GM21367 (cell line): ENCODE results near the gene KLHL29.

Experiments
- ATAC-seq: cut with Tn5 transposase; IDR thresholded peaks from one replicate; pipeline ENCODE4 v1.9.1; 2021; ENCODE audit not compliant: unreplicated experiment

Gene KLHL29

GRCh38 chr2:23393722-23394121 lies 8.7 kb downstream of the KLHL29 start:
- no peak for ATAC-seq

GRCh38 chr2:23394700-23395099 lies 9.7 kb downstream of the KLHL29 start:
- ATAC-seq: no peak

GRCh38 chr2:23397478-23397877 lies 12.5 kb downstream of the KLHL29 start:
- no peak for ATAC-seq

- peak; percentile 40 for ATAC-seq
Observed at GRCh38 chr2:23399674-23400261, 14.8 kb downstream of the KLHL29 start.

GRCh38 chr2:23400703-23401102 lies 15.7 kb downstream of the KLHL29 start:
- no peak for ATAC-seq

- ATAC-seq: no peak
Observed at GRCh38 chr2:23401427-23402204, 16.6 kb downstream of the KLHL29 start.

- ATAC-seq: no peak
Observed at GRCh38 chr2:23402205-23402740, 17.3 kb downstream of the KLHL29 start.

- peak; percentile 71 for ATAC-seq
Observed at GRCh38 chr2:23404426-23404825, 19.4 kb downstream of the KLHL29 start.

- ATAC-seq: no peak
Observed at GRCh38 chr2:23409248-23409647, 24.3 kb downstream of the KLHL29 start.

GRCh38 chr2:23410596-23410995 lies 25.6 kb downstream of the KLHL29 start:
- no peak for ATAC-seq

GRCh38 chr2:23411752-23412431 lies 26.9 kb downstream of the KLHL29 start:
- ATAC-seq: no peak

- ATAC-seq: no peak
Observed at GRCh38 chr2:23412556-23413155, 27.7 kb downstream of the KLHL29 start.

- no peak for ATAC-seq
Observed at GRCh38 chr2:23413641-23414040, 28.7 kb downstream of the KLHL29 start.

GRCh38 chr2:23414106-23414505 lies 29.1 kb downstream of the KLHL29 start:
- no peak for ATAC-seq

GRCh38 chr2:23414871-23415270 lies 29.9 kb downstream of the KLHL29 start:
- no peak for ATAC-seq

- no peak for ATAC-seq
Observed at GRCh38 chr2:23417310-23417709, 32.3 kb downstream of the KLHL29 start.

GRCh38 chr2:23418056-23418455 lies 33.1 kb downstream of the KLHL29 start:
- no peak for ATAC-seq

GRCh38 chr2:23418461-23418911 lies 33.5 kb downstream of the KLHL29 start:
- no peak for ATAC-seq

- ATAC-seq: no peak
Observed at GRCh38 chr2:23419171-23420090, 34.5 kb downstream of the KLHL29 start.

- ATAC-seq: no peak
Observed at GRCh38 chr2:23420091-23420839, 35.3 kb downstream of the KLHL29 start.
